ENCODE measurements around the gene LYG1.
"Not testable (repeated sequence)": the region's sequence is repeated elsewhere in the genome, so short reads cannot be mapped to it uniquely, and the experiment has no call there.

DNA sequence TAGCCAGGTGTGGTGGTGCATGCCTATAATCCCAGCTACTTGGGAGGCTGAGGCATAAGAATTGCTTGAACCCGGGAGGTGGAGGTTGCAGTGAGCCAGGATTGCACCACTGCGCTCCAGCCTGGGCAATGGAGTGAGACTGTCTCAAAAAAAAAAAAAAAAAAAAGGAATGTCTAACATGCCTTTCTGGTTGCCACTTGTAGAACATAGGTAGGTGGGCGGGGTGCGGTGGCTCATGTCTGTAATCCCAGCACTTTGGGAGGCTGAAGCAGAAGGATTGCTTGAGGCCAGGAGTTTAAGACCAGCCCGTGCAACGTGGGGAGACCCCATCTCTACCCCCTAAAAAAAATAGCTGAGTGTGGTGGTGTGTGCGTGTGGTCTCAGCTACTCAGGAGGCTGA is 44.4 kb upstream of the LYG1 start:
- TF ChIP-seq, protein P1, sequence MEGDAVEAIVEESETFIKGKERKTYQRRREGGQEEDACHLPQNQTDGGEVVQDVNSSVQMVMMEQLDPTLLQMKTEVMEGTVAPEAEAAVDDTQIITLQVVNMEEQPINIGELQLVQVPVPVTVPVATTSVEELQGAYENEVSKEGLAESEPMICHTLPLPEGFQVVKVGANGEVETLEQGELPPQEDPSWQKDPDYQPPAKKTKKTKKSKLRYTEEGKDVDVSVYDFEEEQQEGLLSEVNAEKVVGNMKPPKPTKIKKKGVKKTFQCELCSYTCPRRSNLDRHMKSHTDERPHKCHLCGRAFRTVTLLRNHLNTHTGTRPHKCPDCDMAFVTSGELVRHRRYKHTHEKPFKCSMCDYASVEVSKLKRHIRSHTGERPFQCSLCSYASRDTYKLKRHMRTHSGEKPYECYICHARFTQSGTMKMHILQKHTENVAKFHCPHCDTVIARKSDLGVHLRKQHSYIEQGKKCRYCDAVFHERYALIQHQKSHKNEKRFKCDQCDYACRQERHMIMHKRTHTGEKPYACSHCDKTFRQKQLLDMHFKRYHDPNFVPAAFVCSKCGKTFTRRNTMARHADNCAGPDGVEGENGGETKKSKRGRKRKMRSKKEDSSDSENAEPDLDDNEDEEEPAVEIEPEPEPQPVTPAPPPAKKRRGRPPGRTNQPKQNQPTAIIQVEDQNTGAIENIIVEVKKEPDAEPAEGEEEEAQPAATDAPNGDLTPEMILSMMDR (IDR thresholded peaks at IDR 0.05): not testable (repeated sequence)
- TF ChIP-seq EP300 (IDR thresholded peaks at IDR 0.05); POLR2A (IDR thresholded peaks at IDR 0.05; ENCODE audit: low read depth): not testable (repeated sequence)

Data from esophagus muscularis mucosa (tissue), 4 donors.